ENCODE data around the gene IL2RA.

Gene IL2RA

DNA sequence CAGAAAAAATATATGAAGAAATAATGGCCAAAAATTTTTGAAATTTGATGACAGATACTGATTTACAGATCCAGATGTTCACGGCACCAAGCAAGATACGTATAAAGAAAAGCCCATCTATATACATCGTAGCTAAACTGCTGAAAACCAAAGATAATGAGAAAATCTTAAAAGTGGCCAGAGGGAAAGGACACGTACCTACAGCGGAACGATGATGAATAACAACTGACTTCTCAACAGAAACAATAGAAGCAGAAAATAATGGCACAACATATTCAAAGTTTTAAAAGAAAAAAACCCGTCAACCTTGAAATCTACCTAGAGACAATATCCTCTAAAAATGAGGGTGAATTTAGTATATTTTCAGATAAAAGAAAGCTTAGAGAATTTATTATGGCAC, 31.9 kb downstream of the IL2RA start:
- Histone ChIP-seq H4K20me1 (ENCODE audit: low read depth, low read length) (no peaks in the 10 kb centered on the region), H3K27me3 (ENCODE audit: low read length) (no peaks in the 10 kb centered on the region), H2AFZ (ENCODE audit: low read depth, low read length, severe bottlenecking) (no peak overlapping the region), H3K9me3 (ENCODE audit: insufficient read depth, low read length) (peaks cover 10% of the 10 kb centered on the region; the same call in 1 of the 2 replicates), H3K9me2 (replicated peaks; ENCODE audit: insufficient read depth, low read length) (no peaks in the 10 kb centered on the region), H3K27ac (ENCODE audit: low read depth, low read length) (no peak overlapping the region), H3K36me3 (ENCODE audit: low read length) (peaks cover 6% of the 10 kb centered on the region), H3K4me2 (ENCODE audit: low read depth, low read length, poor library complexity, severe bottlenecking) (no peak overlapping the region), H3K9ac (ENCODE audit: low read length) (no peak overlapping the region), H3F3A (ENCODE audit: insufficient read depth) (no peaks in the 10 kb centered on the region), H3K4me3 (ENCODE audit: insufficient read depth, low read length, poor library complexity, severe bottlenecking) (no peak overlapping the region), H3K79me2 (ENCODE audit: insufficient read depth, low read length) (no peaks in the 10 kb centered on the region)
- TF ChIP-seq CTCF (IDR thresholded peaks at IDR 0.05; ENCODE audit: insufficient read depth, low read length, poor library complexity, severe bottlenecking), result no peak
- no peak for TF ChIP-seq EZH2phosphoT487 (conservative IDR thresholded peaks at IDR 0.05; ENCODE audit: low read length)

- H3K9me3 ChIP-seq (ENCODE audit: insufficient read depth, low read length), result peaks cover 10% of the 10 kb centered on the region; the same call in 1 of the 2 replicates
- H3K9me2 ChIP-seq (replicated peaks; ENCODE audit: insufficient read depth, low read length), result no peaks in the 10 kb centered on the region
- H3F3A ChIP-seq (ENCODE audit: insufficient read depth), result no peaks in the 10 kb centered on the region
- no peak for TF ChIP-seq EZH2phosphoT487 (conservative IDR thresholded peaks at IDR 0.05; ENCODE audit: low read length)
- no peak for TF ChIP-seq CTCF (IDR thresholded peaks at IDR 0.05; ENCODE audit: insufficient read depth, low read length, poor library complexity, severe bottlenecking)
- H3K27ac ChIP-seq (ENCODE audit: low read depth, low read length), result no peak overlapping the region
- no peaks in the 10 kb centered on the region for H4K20me1 ChIP-seq (ENCODE audit: low read depth, low read length)
- H2AFZ ChIP-seq (ENCODE audit: low read depth, low read length, severe bottlenecking), result no peak overlapping the region
- H3K79me2 ChIP-seq (ENCODE audit: insufficient read depth, low read length), result no peaks in the 10 kb centered on the region
- peaks cover 6% of the 10 kb centered on the region for H3K36me3 ChIP-seq (ENCODE audit: low read length)
- H3K9ac ChIP-seq (ENCODE audit: low read length), result no peak overlapping the region
- no peak overlapping the region for H3K4me3 ChIP-seq (ENCODE audit: insufficient read depth, low read length, poor library complexity, severe bottlenecking)
- H3K27me3 ChIP-seq (ENCODE audit: low read length), result no peaks in the 10 kb centered on the region
- no peak overlapping the region for H3K4me2 ChIP-seq (ENCODE audit: low read depth, low read length, poor library complexity, severe bottlenecking)
Observed at GRCh38 chr10:6027929-6028328, 34.2 kb downstream of the IL2RA start.

DNA sequence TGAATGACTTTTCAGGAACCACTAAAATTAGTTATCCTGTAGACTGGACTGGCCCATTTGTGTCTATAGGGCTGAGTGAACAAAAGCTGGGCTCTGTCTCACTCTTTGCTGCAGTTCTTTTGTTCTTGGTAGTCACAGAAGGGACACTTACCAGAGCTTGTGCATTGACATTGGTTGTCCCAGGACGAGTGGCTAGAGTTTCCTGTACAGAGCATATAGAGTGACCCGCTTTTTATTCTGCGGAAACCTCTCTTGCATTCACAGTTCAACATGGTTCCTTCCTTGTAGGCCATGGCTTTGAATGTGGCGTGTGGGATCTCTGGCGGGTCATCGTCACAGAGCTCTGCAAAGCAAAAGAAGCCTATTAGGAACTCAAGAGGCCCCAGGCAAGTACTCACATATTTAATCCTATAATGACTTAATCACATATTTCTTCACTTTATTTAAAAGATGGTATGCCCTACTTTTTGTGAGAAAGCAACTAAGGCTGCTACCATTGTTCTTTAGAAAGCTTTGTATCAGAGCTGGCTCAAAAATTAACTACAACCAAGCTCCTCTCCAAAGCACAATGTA, 36.4 kb downstream of the IL2RA start:
- H3K9me2 ChIP-seq (replicated peaks; ENCODE audit: insufficient read depth, low read length), result no peaks in the 10 kb centered on the region
- H4K20me1 ChIP-seq (ENCODE audit: low read depth, low read length), result no peaks in the 10 kb centered on the region
- H3K27me3 ChIP-seq (ENCODE audit: low read length), result no peaks in the 10 kb centered on the region
- H3K27ac ChIP-seq (ENCODE audit: low read depth, low read length), result no peak overlapping the region
- no peak overlapping the region for H3K4me3 ChIP-seq (ENCODE audit: insufficient read depth, low read length, poor library complexity, severe bottlenecking)
- H3F3A ChIP-seq (ENCODE audit: insufficient read depth), result no peaks in the 10 kb centered on the region
- no peak overlapping the region for H2AFZ ChIP-seq (ENCODE audit: low read depth, low read length, severe bottlenecking)
- peaks cover 7% of the 10 kb centered on the region; the same call in 1 of the 2 replicates for H3K9me3 ChIP-seq (ENCODE audit: insufficient read depth, low read length)
- TF ChIP-seq EZH2phosphoT487 (conservative IDR thresholded peaks at IDR 0.05; ENCODE audit: low read length), result no peak
- no peak for TF ChIP-seq CTCF (IDR thresholded peaks at IDR 0.05; ENCODE audit: insufficient read depth, low read length, poor library complexity, severe bottlenecking)
- H3K9ac ChIP-seq (ENCODE audit: low read length), result no peak overlapping the region
- no peak overlapping the region for H3K4me2 ChIP-seq (ENCODE audit: low read depth, low read length, poor library complexity, severe bottlenecking)
- H3K79me2 ChIP-seq (ENCODE audit: insufficient read depth, low read length), result no peaks in the 10 kb centered on the region
- peaks cover 4% of the 10 kb centered on the region for H3K36me3 ChIP-seq (ENCODE audit: low read length)
